ENCODE results near the gene LIN9. TPM values are rescaled to one million over a fixed set of nuclear protein-coding genes. Genes with fewer than 3 reads are reported as not detected.
A peak's percentile ranks its signal among the peaks of the same experiment; 100 is the strongest.

Gene LIN9, protein sequence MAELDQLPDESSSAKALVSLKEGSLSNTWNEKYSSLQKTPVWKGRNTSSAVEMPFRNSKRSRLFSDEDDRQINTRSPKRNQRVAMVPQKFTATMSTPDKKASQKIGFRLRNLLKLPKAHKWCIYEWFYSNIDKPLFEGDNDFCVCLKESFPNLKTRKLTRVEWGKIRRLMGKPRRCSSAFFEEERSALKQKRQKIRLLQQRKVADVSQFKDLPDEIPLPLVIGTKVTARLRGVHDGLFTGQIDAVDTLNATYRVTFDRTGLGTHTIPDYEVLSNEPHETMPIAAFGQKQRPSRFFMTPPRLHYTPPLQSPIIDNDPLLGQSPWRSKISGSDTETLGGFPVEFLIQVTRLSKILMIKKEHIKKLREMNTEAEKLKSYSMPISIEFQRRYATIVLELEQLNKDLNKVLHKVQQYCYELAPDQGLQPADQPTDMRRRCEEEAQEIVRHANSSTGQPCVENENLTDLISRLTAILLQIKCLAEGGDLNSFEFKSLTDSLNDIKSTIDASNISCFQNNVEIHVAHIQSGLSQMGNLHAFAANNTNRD
- total RNA-seq: 2.7 TPM
- 0.73 TPM for polyA plus RNA-seq (ENCODE audit: insufficient read depth, low read depth, low replicate concordance)
- long read RNA-seq, donor 1, partial matches to known transcripts: 0 of 1 reads
- long read RNA-seq, donor 1, other reads (novel, unspliced or antisense): 0 of 1 reads
- long read RNA-seq, donor 2, partial matches to known transcripts: 0 of 1 reads
- long read RNA-seq, donor 2, other reads (novel, unspliced or antisense): 0 of 1 reads
- long read RNA-seq, donor 3, partial matches to known transcripts: 0 of 1 reads
- long read RNA-seq, donor 3, other reads (novel, unspliced or antisense): 0 of 1 reads
- long read RNA-seq, donor 4, partial matches to known transcripts: 0 of 4 reads
- long read RNA-seq, donor 4, other reads (novel, unspliced or antisense): 0 of 4 reads
- long read RNA-seq, donor 5: 0 reads
- long read RNA-seq, donor 6: 0 reads
- long read RNA-seq, donor 7, partial matches to known transcripts: 2 of 7 reads
- long read RNA-seq, donor 7, other reads (novel, unspliced or antisense): 3 of 7 reads
- long read RNA-seq, donor 8, partial matches to known transcripts: 0 of 1 reads
- long read RNA-seq, donor 8, other reads (novel, unspliced or antisense): 0 of 1 reads
- long read RNA-seq, donor 9: 0 reads
- long read RNA-seq, donor 10: 0 reads

DNA sequence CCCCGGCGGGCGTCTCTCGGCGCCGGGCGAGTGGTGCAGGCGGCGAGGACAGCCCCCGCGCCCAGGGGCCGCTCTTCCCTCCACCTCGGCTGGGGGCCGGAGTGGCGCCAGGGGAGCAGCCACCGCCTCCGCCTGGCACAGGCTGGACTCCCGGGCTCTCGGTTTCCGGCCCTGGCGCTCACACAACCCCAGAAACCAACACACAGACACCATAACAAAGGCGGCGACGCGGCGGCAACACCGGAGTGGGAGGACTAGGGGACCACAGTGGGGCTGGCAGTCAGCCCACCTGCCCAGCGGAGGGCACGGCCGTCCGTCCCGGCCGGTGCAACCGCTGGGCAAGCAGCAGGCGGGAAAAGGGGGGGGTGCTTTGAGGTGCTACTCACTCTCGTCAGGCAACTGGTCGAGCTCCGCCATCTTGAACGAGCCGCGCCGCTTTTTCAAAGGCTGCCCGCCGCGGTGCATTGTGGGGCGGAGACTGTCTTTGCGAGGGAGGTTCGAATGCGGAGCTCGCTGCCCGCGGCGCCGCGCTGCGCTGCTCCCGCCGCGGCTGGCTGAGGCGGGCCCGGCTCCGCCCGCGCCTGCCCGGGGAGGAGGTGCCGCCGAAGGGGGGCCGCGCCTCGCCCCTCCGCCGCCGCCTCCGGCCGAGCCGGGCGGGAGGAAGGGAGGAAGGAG lies at the start of gene LIN9:
LIN9 (minus strand) TSS at position 442 of the 675 bp plus-strand sequence; CDS start at position 417, 25 bp downstream.
- Histone ChIP-seq H3K9ac (ENCODE audit: low read length in 3 of 3) (peak within 1 kb of the TSS; percentile 42 to 86 (median 53)), H3K27me3 (ENCODE audit: control insufficient read depth, insufficient read depth, low read length) (no peaks in the 10 kb centered on the region), H3K4me3 (ENCODE audit: low read length in 3 of 3) (peak within 1 kb of the TSS; percentile 64 to 79 (median 79)), H3K27ac (ENCODE audit: low read depth in 2 of 2, low read length in 2 of 2) (no peak within 1 kb of the TSS), H3K9me3 (ENCODE audit: control insufficient read depth in 2 of 3, insufficient read depth in 1 of 3, low read length in 3 of 3) (no peaks in the 10 kb centered on the region), H3K36me3 (ENCODE audit: control insufficient read depth in 2 of 3, insufficient read depth in 3 of 3, low read length in 3 of 3) (no peaks in the 10 kb centered on the region), H3K4me1 (ENCODE audit: control insufficient read depth in 2 of 3, insufficient read depth in 2 of 3, low read depth in 1 of 3, low read length in 3 of 3) (peaks cover 0 to 3% (median 0%) of the 10 kb centered on the region in 3 donors)
- peak; percentile 94 to 97 (median 95) for DNase-seq
- TF ChIP-seq, protein P1, sequence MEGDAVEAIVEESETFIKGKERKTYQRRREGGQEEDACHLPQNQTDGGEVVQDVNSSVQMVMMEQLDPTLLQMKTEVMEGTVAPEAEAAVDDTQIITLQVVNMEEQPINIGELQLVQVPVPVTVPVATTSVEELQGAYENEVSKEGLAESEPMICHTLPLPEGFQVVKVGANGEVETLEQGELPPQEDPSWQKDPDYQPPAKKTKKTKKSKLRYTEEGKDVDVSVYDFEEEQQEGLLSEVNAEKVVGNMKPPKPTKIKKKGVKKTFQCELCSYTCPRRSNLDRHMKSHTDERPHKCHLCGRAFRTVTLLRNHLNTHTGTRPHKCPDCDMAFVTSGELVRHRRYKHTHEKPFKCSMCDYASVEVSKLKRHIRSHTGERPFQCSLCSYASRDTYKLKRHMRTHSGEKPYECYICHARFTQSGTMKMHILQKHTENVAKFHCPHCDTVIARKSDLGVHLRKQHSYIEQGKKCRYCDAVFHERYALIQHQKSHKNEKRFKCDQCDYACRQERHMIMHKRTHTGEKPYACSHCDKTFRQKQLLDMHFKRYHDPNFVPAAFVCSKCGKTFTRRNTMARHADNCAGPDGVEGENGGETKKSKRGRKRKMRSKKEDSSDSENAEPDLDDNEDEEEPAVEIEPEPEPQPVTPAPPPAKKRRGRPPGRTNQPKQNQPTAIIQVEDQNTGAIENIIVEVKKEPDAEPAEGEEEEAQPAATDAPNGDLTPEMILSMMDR (IDR thresholded peaks at IDR 0.05; ENCODE audit: borderline replicate concordance, extremely low read depth, insufficient read depth): no peak
- intact Hi-C loops (cut with DNase I): no loop called here
- no peak for FAIRE-seq

DNA sequence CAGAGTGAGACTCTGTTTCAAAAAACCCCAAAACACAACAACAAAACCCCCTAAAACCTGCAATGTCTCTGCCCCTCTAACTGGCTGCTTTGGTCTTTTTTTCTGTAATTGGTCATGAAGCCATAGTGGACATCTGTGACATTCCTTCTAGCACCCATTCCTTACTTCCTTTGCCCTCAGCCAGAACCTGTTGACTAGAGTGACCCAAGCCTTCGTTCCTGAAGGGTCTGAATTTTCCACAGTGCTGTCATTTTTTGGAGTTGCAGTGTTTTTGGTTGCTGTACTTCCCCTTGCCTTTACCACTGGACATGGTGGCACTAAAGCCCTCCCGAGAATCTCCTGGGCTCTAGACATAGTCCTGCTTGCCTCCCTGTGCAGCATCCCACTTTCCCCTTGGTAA lies 48.5 kb upstream of the LIN9 start:
- intact Hi-C loops (cut with DNase I): no loop called here
- H3K4me1 ChIP-seq (ENCODE audit: control insufficient read depth in 2 of 3, insufficient read depth in 2 of 3, low read depth in 1 of 3, low read length in 3 of 3): no peaks in the 10 kb centered on the region
- H3K9me3 ChIP-seq (ENCODE audit: control insufficient read depth in 2 of 3, insufficient read depth in 1 of 3, low read length in 3 of 3): no peaks in the 10 kb centered on the region
- no peak overlapping the region for H3K9ac ChIP-seq (ENCODE audit: low read length in 3 of 3)
- FAIRE-seq: no peak
- H3K36me3 ChIP-seq (ENCODE audit: control insufficient read depth in 2 of 3, insufficient read depth in 3 of 3, low read length in 3 of 3): peaks cover 3 to 16% (median 15%) of the 10 kb centered on the region in 3 donors
- H3K4me3 ChIP-seq (ENCODE audit: low read length in 3 of 3): no peak overlapping the region
- H3K27me3 ChIP-seq (ENCODE audit: control insufficient read depth, insufficient read depth, low read length): no peaks in the 10 kb centered on the region
- DNase-seq: no peak
- TF ChIP-seq, protein P1 (IDR thresholded peaks at IDR 0.05; ENCODE audit: borderline replicate concordance, extremely low read depth, insufficient read depth): no peak
- no peak overlapping the region for H3K27ac ChIP-seq (ENCODE audit: low read depth in 2 of 2, low read length in 2 of 2)

- intact Hi-C loops (cut with DNase I): no loop called here
- Histone ChIP-seq H3K4me1 (ENCODE audit: control insufficient read depth in 2 of 3, insufficient read depth in 2 of 3, low read depth in 1 of 3, low read length in 3 of 3) (no peaks in the 10 kb centered on the region), H3K27ac (ENCODE audit: low read depth in 2 of 2, low read length in 2 of 2) (no peak overlapping the region), H3K4me3 (ENCODE audit: low read length in 3 of 3) (no peak overlapping the region), H3K27me3 (ENCODE audit: control insufficient read depth, insufficient read depth, low read length) (no peaks in the 10 kb centered on the region), H3K36me3 (ENCODE audit: control insufficient read depth in 2 of 3, insufficient read depth in 3 of 3, low read length in 3 of 3) (peaks cover 0 to 8% (median 4%) of the 10 kb centered on the region in 3 donors), H3K9me3 (ENCODE audit: control insufficient read depth in 2 of 3, insufficient read depth in 1 of 3, low read length in 3 of 3) (no peaks in the 10 kb centered on the region), H3K9ac (ENCODE audit: low read length in 3 of 3) (no peak overlapping the region)
- FAIRE-seq: no peak
- TF ChIP-seq, protein P1 (IDR thresholded peaks at IDR 0.05; ENCODE audit: borderline replicate concordance, extremely low read depth, insufficient read depth): no peak
- DNase-seq: no peak
Observed at GRCh38 chr1:226355669-226356551, 46.9 kb upstream of the LIN9 start.
